T-helper 17 cell (primary cell): ENCODE results near the gene STRA6. TPM values are rescaled to one million over a fixed set of nuclear protein-coding genes. Genes with fewer than 3 reads are reported as not detected.

ENCODE experiments used
- ATAC-seq: fragments of 150-1000 bp; cut with Tn5 transposase; 2 replicates; pipeline ENCODE4 v1.10.0; 2021; ENCODE audit warnings: mild to moderate bottlenecking, moderate library complexity
- DNase-seq, 3 donors: peaks; one replicate each; pipeline versions ENCODE4 v3.0.0 to v3.0.0-alpha.2; 2020 to 2021
- H3K9me3 ChIP-seq: one replicate; pipeline ENCODE4 v1.7.0; 2013; ENCODE audit warnings: low read length, mild to moderate bottlenecking; ENCODE audit not compliant: control insufficient read depth, poor library complexity, severe bottlenecking
- H3K27ac Mint-ChIP-seq: one replicate; pipeline ENCODE4 v1.8.0; 2022; ENCODE audit warnings: mild to moderate bottlenecking, moderate library complexity, mixed read lengths
- H3K27me3 Mint-ChIP-seq: one replicate; pipeline ENCODE4 v1.8.0; 2022; ENCODE audit warnings: mixed read lengths
- H3K36me3 Mint-ChIP-seq: one replicate; pipeline ENCODE4 v1.8.0; 2022; ENCODE audit warnings: low read depth, mixed read lengths
- H3K4me1 Mint-ChIP-seq: one replicate; pipeline ENCODE4 v1.8.0; 2022; ENCODE audit warnings: mild to moderate bottlenecking, mixed read lengths
- H3K4me3 Mint-ChIP-seq: one replicate; pipeline ENCODE4 v1.8.0; 2022; ENCODE audit warnings: mild to moderate bottlenecking, moderate library complexity, mixed read lengths
- total RNA-seq, 4 donors: library from RNA in 2 of 4; stranded (reverse) in 2 of 4; gene quantifications; one replicate each; pipeline ENCODE4 v1.2.3 and lab custom pipeline; 2022 to 2026

STRA6 gene
- total RNA-seq, 2 donors from 2014 or later = not detected

GRCh38 chr15:74194572-74195559, 7.7 kb downstream of the STRA6 start:
- H3K27ac Mint-ChIP-seq = no peak overlapping the region
- H3K4me1 Mint-ChIP-seq = peaks cover 6% of the 10 kb centered on the region
- peaks cover 2% of the 10 kb centered on the region for H3K36me3 Mint-ChIP-seq
- H3K9me3 ChIP-seq = no peaks in the 10 kb centered on the region
- peaks cover 42% of the 10 kb centered on the region for H3K27me3 Mint-ChIP-seq
- ATAC-seq (no peak), DNase-seq (no peak)
- H3K4me3 Mint-ChIP-seq = no peak overlapping the region

GRCh38 chr15:74193905-74194304, 8.7 kb downstream of the STRA6 start:
- H3K9me3 ChIP-seq = no peaks in the 10 kb centered on the region
- DNase-seq (no peak), ATAC-seq (no peak)
- H3K4me1 Mint-ChIP-seq = peaks cover 4% of the 10 kb centered on the region
- H3K36me3 Mint-ChIP-seq = no peaks in the 10 kb centered on the region
- no peak overlapping the region for H3K27ac Mint-ChIP-seq
- peaks cover 36% of the 10 kb centered on the region for H3K27me3 Mint-ChIP-seq
- no peak overlapping the region for H3K4me3 Mint-ChIP-seq

GRCh38 chr15:74193299-74193718, 9.3 kb downstream of the STRA6 start:
- no peak overlapping the region for H3K27ac Mint-ChIP-seq

GRCh38 chr15:74192751-74193150, 9.8 kb downstream of the STRA6 start:
- H3K4me3 Mint-ChIP-seq = no peak overlapping the region
- ATAC-seq (no peak), DNase-seq (no peak)
- peaks cover 4% of the 10 kb centered on the region for H3K4me1 Mint-ChIP-seq
- H3K9me3 ChIP-seq = no peaks in the 10 kb centered on the region
- H3K27ac Mint-ChIP-seq = no peak overlapping the region
- H3K27me3 Mint-ChIP-seq = peaks cover 32% of the 10 kb centered on the region
- no peaks in the 10 kb centered on the region for H3K36me3 Mint-ChIP-seq

More at GRCh38 chr15:74193299-74193718, 9.3 kb downstream of the STRA6 start:
- ATAC-seq (no peak), DNase-seq (no peak)
- peaks cover 4% of the 10 kb centered on the region for H3K4me1 Mint-ChIP-seq
- H3K27me3 Mint-ChIP-seq = peaks cover 33% of the 10 kb centered on the region
- no peak overlapping the region for H3K4me3 Mint-ChIP-seq
- H3K9me3 ChIP-seq = no peaks in the 10 kb centered on the region
- H3K36me3 Mint-ChIP-seq = no peaks in the 10 kb centered on the region

- no peaks in the 10 kb centered on the region for H3K9me3 ChIP-seq
- Mint-ChIP-seq H3K4me1 (peaks cover 4% of the 10 kb centered on the region), H3K27ac (no peak overlapping the region), H3K27me3 (peaks cover 28% of the 10 kb centered on the region), H3K4me3 (no peak overlapping the region), H3K36me3 (no peaks in the 10 kb centered on the region)
- DNase-seq = no peak
- ATAC-seq = no peak
Observed at GRCh38 chr15:74191798-74192197, 10.8 kb downstream of the STRA6 start.

GRCh38 chr15:74188216-74188615, 14.4 kb downstream of the STRA6 start:
- ATAC-seq = no peak
- Mint-ChIP-seq H3K4me3 (no peak overlapping the region), H3K4me1 (peaks cover 3% of the 10 kb centered on the region), H3K36me3 (no peaks in the 10 kb centered on the region), H3K27ac (no peak overlapping the region), H3K27me3 (peaks cover 18% of the 10 kb centered on the region)
- H3K9me3 ChIP-seq = no peaks in the 10 kb centered on the region
- DNase-seq = no peak

GRCh38 chr15:74185710-74186348, 16.8 kb downstream of the STRA6 start:
- Mint-ChIP-seq H3K4me1 (no peaks in the 10 kb centered on the region), H3K27ac (no peak overlapping the region)
- ATAC-seq = no peak

GRCh38 chr15:74184582-74185091, 17.9 kb downstream of the STRA6 start:
- Mint-ChIP-seq H3K27ac (no peak overlapping the region), H3K36me3 (no peaks in the 10 kb centered on the region), H3K4me1 (no peaks in the 10 kb centered on the region), H3K4me3 (no peak overlapping the region), H3K27me3 (peaks cover 28% of the 10 kb centered on the region)
- no peak for DNase-seq
- no peak for ATAC-seq
- H3K9me3 ChIP-seq = no peaks in the 10 kb centered on the region

More at GRCh38 chr15:74185710-74186348, 16.8 kb downstream of the STRA6 start:
- H3K9me3 ChIP-seq = no peaks in the 10 kb centered on the region
- Mint-ChIP-seq H3K4me3 (no peak overlapping the region), H3K27me3 (peaks cover 16% of the 10 kb centered on the region), H3K36me3 (no peaks in the 10 kb centered on the region)
- no peak for DNase-seq

- no peak overlapping the region for H3K4me3 Mint-ChIP-seq
- ATAC-seq (no peak), DNase-seq (no peak)
- no peak overlapping the region for H3K27ac Mint-ChIP-seq
- peaks cover 4% of the 10 kb centered on the region for H3K4me1 Mint-ChIP-seq
- peaks cover 48% of the 10 kb centered on the region for H3K27me3 Mint-ChIP-seq
- H3K36me3 Mint-ChIP-seq = no peaks in the 10 kb centered on the region
- no peaks in the 10 kb centered on the region for H3K9me3 ChIP-seq
Observed at GRCh38 chr15:74182131-74182530, 20.5 kb downstream of the STRA6 start.

GRCh38 chr15:74180881-74181602, 21.5 kb downstream of the STRA6 start:
- peaks cover 58% of the 10 kb centered on the region for H3K27me3 Mint-ChIP-seq
- DNase-seq (no peak), ATAC-seq (no peak)
- no peaks in the 10 kb centered on the region for H3K36me3 Mint-ChIP-seq
- no peak overlapping the region for H3K4me3 Mint-ChIP-seq
- H3K9me3 ChIP-seq = no peaks in the 10 kb centered on the region
- peaks cover 6% of the 10 kb centered on the region for H3K4me1 Mint-ChIP-seq
- H3K27ac Mint-ChIP-seq = no peak overlapping the region

GRCh38 chr15:74179983-74180880, 22.4 kb downstream of the STRA6 start:
- no peak overlapping the region for H3K4me3 Mint-ChIP-seq
- H3K36me3 Mint-ChIP-seq = no peaks in the 10 kb centered on the region
- peaks cover 59% of the 10 kb centered on the region for H3K27me3 Mint-ChIP-seq
- DNase-seq (no peak), ATAC-seq (no peak)
- no peaks in the 10 kb centered on the region for H3K9me3 ChIP-seq
- peaks cover 6% of the 10 kb centered on the region for H3K4me1 Mint-ChIP-seq
- H3K27ac Mint-ChIP-seq = no peak overlapping the region

- no peak for ATAC-seq
- H3K9me3 ChIP-seq = no peaks in the 10 kb centered on the region
- DNase-seq = no peak
- Mint-ChIP-seq H3K4me3 (peak overlapping the region; percentile 59), H3K36me3 (no peaks in the 10 kb centered on the region), H3K27me3 (peaks cover 58% of the 10 kb centered on the region), H3K4me1 (peaks cover 6% of the 10 kb centered on the region), H3K27ac (no peak overlapping the region)
Observed at GRCh38 chr15:74179101-74179841, 23.3 kb downstream of the STRA6 start.
